ENCODE measurements around the gene CBLN1.

Gene CBLN1

GRCh38 chr16:49260956-49261530, 20.6 kb downstream of the CBLN1 start:
- H2AFZ ChIP-seq (ENCODE audit: low read length), result no peak overlapping the region
- H4K20me1 ChIP-seq (ENCODE audit: insufficient read depth, low read length, poor library complexity, severe bottlenecking), result no peaks in the 10 kb centered on the region
- H3K9ac ChIP-seq (ENCODE audit: low read depth, low read length, poor library complexity, severe bottlenecking), result no peak overlapping the region
- H3K9me2 ChIP-seq (replicated peaks; ENCODE audit: low read depth, low read length), result no peaks in the 10 kb centered on the region
- H3K4me1 ChIP-seq (ENCODE audit: insufficient read depth, low read length, poor library complexity, severe bottlenecking), result no peaks in the 10 kb centered on the region
- H3K36me3 ChIP-seq (ENCODE audit: insufficient read depth, low read length), result no peaks in the 10 kb centered on the region
- no peak overlapping the region for H3K4me3 ChIP-seq (ENCODE audit: low read length, poor library complexity, severe bottlenecking)
- no peaks in the 10 kb centered on the region for H3F3A ChIP-seq (ENCODE audit: low read depth)
- no peaks in the 10 kb centered on the region for H3K79me2 ChIP-seq (ENCODE audit: insufficient read depth, low read length)
- no peaks in the 10 kb centered on the region for H3K27me3 ChIP-seq (ENCODE audit: insufficient read depth, low read length, poor library complexity, severe bottlenecking)
- H3K4me2 ChIP-seq (ENCODE audit: low read depth, low read length, poor library complexity, severe bottlenecking), result no peak overlapping the region
- no peak for TF ChIP-seq EZH2phosphoT487 (IDR thresholded peaks at IDR 0.05; ENCODE audit: borderline replicate concordance)
- no peak for TF ChIP-seq CTCF (conservative IDR thresholded peaks at IDR 0.05; ENCODE audit: low read length)
- no peaks in the 10 kb centered on the region for H3K9me3 ChIP-seq (ENCODE audit: insufficient read depth, low read depth, low read length)

- H3K9me3 ChIP-seq (ENCODE audit: insufficient read depth, low read depth, low read length), result no peaks in the 10 kb centered on the region
- H3K9ac ChIP-seq (ENCODE audit: low read depth, low read length, poor library complexity, severe bottlenecking), result no peak overlapping the region
- no peaks in the 10 kb centered on the region for H4K20me1 ChIP-seq (ENCODE audit: insufficient read depth, low read length, poor library complexity, severe bottlenecking)
- no peak overlapping the region for H2AFZ ChIP-seq (ENCODE audit: low read length)
- H3K9me2 ChIP-seq (replicated peaks; ENCODE audit: low read depth, low read length), result no peaks in the 10 kb centered on the region
- TF ChIP-seq EZH2phosphoT487 (IDR thresholded peaks at IDR 0.05; ENCODE audit: borderline replicate concordance) (no peak), CTCF (conservative IDR thresholded peaks at IDR 0.05; ENCODE audit: low read length) (no peak)
- H3K27me3 ChIP-seq (ENCODE audit: insufficient read depth, low read length, poor library complexity, severe bottlenecking), result no peaks in the 10 kb centered on the region
- no peak overlapping the region for H3K4me3 ChIP-seq (ENCODE audit: low read length, poor library complexity, severe bottlenecking)
- no peaks in the 10 kb centered on the region for H3K79me2 ChIP-seq (ENCODE audit: insufficient read depth, low read length)
- no peaks in the 10 kb centered on the region for H3K4me1 ChIP-seq (ENCODE audit: insufficient read depth, low read length, poor library complexity, severe bottlenecking)
- no peaks in the 10 kb centered on the region for H3F3A ChIP-seq (ENCODE audit: low read depth)
- no peak overlapping the region for H3K4me2 ChIP-seq (ENCODE audit: low read depth, low read length, poor library complexity, severe bottlenecking)
- H3K36me3 ChIP-seq (ENCODE audit: insufficient read depth, low read length), result no peaks in the 10 kb centered on the region
These were observed 21.4 kb downstream of the CBLN1 start for GRCh38 chr16:49260253-49260652.

DNA sequence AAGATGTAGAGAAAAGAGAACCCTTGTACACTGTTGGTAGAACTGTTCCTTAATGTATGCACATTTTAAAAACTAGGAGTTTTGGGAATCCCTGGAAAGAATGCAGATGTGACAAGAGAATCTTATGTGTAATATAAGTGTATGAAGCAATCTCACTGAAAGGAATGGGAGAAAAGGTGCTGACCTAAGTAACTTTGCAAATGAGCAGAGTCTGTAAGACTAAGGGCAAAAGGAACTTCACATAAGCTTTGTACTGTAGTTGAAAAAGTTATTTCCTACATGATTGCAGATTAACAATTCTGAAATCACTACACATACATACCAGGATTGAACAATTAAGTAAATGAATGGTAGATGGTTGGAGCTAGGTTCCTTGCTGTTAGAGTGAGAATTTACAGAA, 22.3 kb downstream of the CBLN1 start:
- H3K4me2 ChIP-seq (ENCODE audit: low read depth, low read length, poor library complexity, severe bottlenecking), result no peak overlapping the region
- H4K20me1 ChIP-seq (ENCODE audit: insufficient read depth, low read length, poor library complexity, severe bottlenecking), result no peaks in the 10 kb centered on the region
- H3K9me2 ChIP-seq (replicated peaks; ENCODE audit: low read depth, low read length), result no peaks in the 10 kb centered on the region
- H3K4me1 ChIP-seq (ENCODE audit: insufficient read depth, low read length, poor library complexity, severe bottlenecking), result no peaks in the 10 kb centered on the region
- no peak overlapping the region for H2AFZ ChIP-seq (ENCODE audit: low read length)
- H3K4me3 ChIP-seq (ENCODE audit: low read length, poor library complexity, severe bottlenecking), result no peak overlapping the region
- H3F3A ChIP-seq (ENCODE audit: low read depth), result no peaks in the 10 kb centered on the region
- H3K9ac ChIP-seq (ENCODE audit: low read depth, low read length, poor library complexity, severe bottlenecking), result no peak overlapping the region
- H3K27me3 ChIP-seq (ENCODE audit: insufficient read depth, low read length, poor library complexity, severe bottlenecking), result no peaks in the 10 kb centered on the region
- no peaks in the 10 kb centered on the region for H3K79me2 ChIP-seq (ENCODE audit: insufficient read depth, low read length)
- TF ChIP-seq EZH2phosphoT487 (IDR thresholded peaks at IDR 0.05; ENCODE audit: borderline replicate concordance) (no peak), CTCF (conservative IDR thresholded peaks at IDR 0.05; ENCODE audit: low read length) (no peak)
- no peaks in the 10 kb centered on the region for H3K36me3 ChIP-seq (ENCODE audit: insufficient read depth, low read length)
- no peaks in the 10 kb centered on the region for H3K9me3 ChIP-seq (ENCODE audit: insufficient read depth, low read depth, low read length)

Data from Loucy (cell line).